CD4-positive, alpha-beta T cell (primary cell): Measurements from ENCODE around the gene SVIL. TPM values are rescaled to one million over a fixed set of nuclear protein-coding genes. Genes with fewer than 3 reads are reported as not detected.
A peak's percentile ranks its signal among the peaks of the same experiment; 100 is the strongest.
"Not testable (repeated sequence)": the region's sequence is repeated elsewhere in the genome, so short reads cannot be mapped to it uniquely, and the experiment has no call there.

Experiments used
- ATAC-seq: fragments of 200-7000 bp; cut with Tn5 transposase; one replicate; pipeline ENCODE4 v1.10.0; 2022; ENCODE audit warnings: mild to moderate bottlenecking; ENCODE audit not compliant: poor library complexity
- CTCF ChIA-PET: fragments of 350-600 bp; sonication (Branson Sonifier 250); formaldehyde crosslinking; loops from one replicate; lab custom pipeline; 2021; ENCODE audit warnings: antibody characterized with exemption, inconsistent platforms; lab: Charles Lee
- POLR2A ChIA-PET: fragments of 350-600 bp; sonication (Branson Sonifier 250); formaldehyde crosslinking; loops from one replicate; lab custom pipeline; 2021; ENCODE audit warnings: antibody characterized with exemption, inconsistent platforms; lab: Charles Lee
- DNase-seq, 14 experiments: peaks; one replicate each; pipeline ENCODE4 v3.0.0-alpha.2; 2013 to 2020; ENCODE audit warnings: mixed read lengths in 2 of 14
- H3K27ac ChIP-seq, 2 donors: one replicate each; pipeline versions ENCODE4 v1.5.1 to v1.7.0; 2013; ENCODE audit warnings: low read length in 2 of 2, low read depth in 1 of 2, mild to moderate bottlenecking in 1 of 2
- H3K27me3 ChIP-seq, 2 experiments: 1 replicate in 1 of 2; 2 replicates in 1 of 2; pipeline versions ENCODE4 v1.6.1 to v1.7.0; 2013; ENCODE audit warnings: low read length in 2 of 2, control low read depth in 1 of 2, mild to moderate bottlenecking in 1 of 2, moderate library complexity in 1 of 2; ENCODE audit not compliant: insufficient read depth in 2 of 2, control insufficient read depth in 1 of 2
- H3K36me3 ChIP-seq: one replicate; pipeline ENCODE4 v1.6.1; 2013; ENCODE audit warnings: low read length, control low read depth; ENCODE audit not compliant: insufficient read depth
- H3K4me1 ChIP-seq: one replicate; pipeline ENCODE4 v1.6.1; 2013; ENCODE audit warnings: low read length, control low read depth; ENCODE audit not compliant: insufficient read depth
- H3K4me3 ChIP-seq: one replicate; pipeline ENCODE4 v1.5.1; 2013; ENCODE audit warnings: mild to moderate bottlenecking, low read length, moderate library complexity
- H3K9me3 ChIP-seq, 2 experiments: 1 replicate in 1 of 2; 2 replicates in 1 of 2; pipeline versions ENCODE4 v1.6.1 to v1.7.0; 2013; ENCODE audit warnings: low read length in 2 of 2, mild to moderate bottlenecking in 2 of 2, control low read depth in 1 of 2, moderate library complexity in 1 of 2; ENCODE audit not compliant: control insufficient read depth in 1 of 2, insufficient read depth in 1 of 2
- H3K27ac Mint-ChIP-seq: one replicate; pipeline ENCODE4 v1.8.0; 2020; ENCODE audit warnings: mixed read lengths
- H3K27me3 Mint-ChIP-seq: one replicate; pipeline ENCODE4 v1.8.0; 2021; ENCODE audit warnings: mixed read lengths
- H3K36me3 Mint-ChIP-seq: one replicate; pipeline ENCODE4 v1.8.0; 2021; ENCODE audit warnings: low read depth, mixed read lengths
- H3K4me1 Mint-ChIP-seq: one replicate; pipeline ENCODE4 v1.8.0; 2021; ENCODE audit warnings: low read depth, mixed read lengths
- H3K4me3 Mint-ChIP-seq: one replicate; pipeline ENCODE4 v1.8.0; 2020; ENCODE audit warnings: mild to moderate bottlenecking, mixed read lengths
- H3K9me3 Mint-ChIP-seq: one replicate; pipeline ENCODE4 v1.8.0; 2020; ENCODE audit warnings: mixed read lengths
- intact Hi-C, 2 experiments: fragments of 100-400 bp; cut with DNase I in 1 of 2; cut with micrococcal nuclease in 1 of 2; formaldehyde crosslinking; loops; one replicate each; pipeline versions ENCODE4 v1.15.1 to v1.9.0; 2023 to 2025; cut with DNase I, micrococcal nuclease
- total RNA-seq, 174 experiments: library from RNA in 2 of 174; stranded (reverse) in 2 of 174; gene quantifications; one replicate each; pipeline ENCODE4 v1.2.3 and lab custom pipeline; 2021 to 2026
- TF ChIP-seq, protein P1 (sequence below): fragments of 200-600 bp; IDR thresholded peaks from one replicate; pipeline ENCODE4 v1.8.0; 2022; ENCODE audit warnings: antibody characterized with exemption, mild to moderate bottlenecking

The SVIL gene
- total RNA-seq, 2 experiments from 2014 or later, result 38.5 to 40.3 TPM

DNA sequence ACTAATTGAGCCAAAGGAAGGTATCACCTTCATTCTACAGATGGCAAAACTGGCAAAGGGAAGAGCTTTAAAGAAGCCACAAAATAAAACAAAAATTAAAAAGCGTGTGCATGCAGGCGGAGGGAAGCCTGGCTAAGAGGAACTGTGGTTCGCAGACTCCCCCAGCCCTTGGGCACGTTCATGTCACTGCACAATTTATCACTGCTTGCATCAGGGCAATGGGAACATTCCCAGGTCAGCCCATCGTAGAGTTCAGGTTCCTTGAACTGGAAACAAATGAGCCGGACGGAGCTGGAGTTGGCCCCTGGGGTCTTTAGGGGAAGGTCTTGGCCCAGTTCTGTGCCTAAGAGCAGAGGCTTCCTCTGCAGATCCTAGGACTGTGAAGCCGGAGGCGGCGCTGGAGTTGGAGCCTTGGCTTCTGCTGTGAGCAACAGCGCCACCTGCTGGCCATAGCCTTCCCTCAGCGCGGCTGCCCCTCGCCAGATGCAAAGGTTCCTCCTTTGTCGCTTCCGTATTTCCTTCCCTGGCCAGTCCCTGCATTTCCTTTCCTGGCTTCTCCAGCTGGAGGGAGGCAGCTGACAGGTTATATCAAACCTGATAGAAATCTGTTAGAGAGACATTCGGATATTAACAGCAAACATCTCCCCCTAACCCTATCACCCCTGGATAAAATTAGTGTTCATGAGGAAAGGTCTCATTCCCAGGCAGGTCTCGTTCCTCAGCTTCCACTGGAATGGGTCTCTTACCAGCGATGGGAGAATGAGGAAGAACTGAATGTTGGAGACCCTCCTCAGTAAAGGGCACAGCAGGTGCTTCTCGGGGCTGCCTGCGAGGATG lies 185.8 kb downstream of the SVIL start:
- H3K4me3 ChIP-seq, H3K9me3 Mint-ChIP-seq, H3K4me3 Mint-ChIP-seq, H3K27ac Mint-ChIP-seq, H3K4me1 Mint-ChIP-seq, H3K4me1 ChIP-seq, H3K27ac ChIP-seq, H3K9me3 ChIP-seq, H3K36me3 ChIP-seq, H3K36me3 Mint-ChIP-seq, POLR2A ChIA-PET, H3K27me3 ChIP-seq, H3K27me3 Mint-ChIP-seq: not testable (repeated sequence)
- intact Hi-C loops, result loop anchor here (2.0 to 5.0 kb wide), 4 partner anchors 62 to 787 kb away; no protein-coding TSS in a partner anchor
- CTCF ChIA-PET, result interaction anchor here (1.3 kb wide), 1 partner anchor 785 kb away, joined by 4 read pairs; no protein-coding TSS in a partner anchor
- DNase-seq (peak; percentile 54 to 83 (median 68)), ATAC-seq (peak; percentile 88)
- TF ChIP-seq, protein P1, sequence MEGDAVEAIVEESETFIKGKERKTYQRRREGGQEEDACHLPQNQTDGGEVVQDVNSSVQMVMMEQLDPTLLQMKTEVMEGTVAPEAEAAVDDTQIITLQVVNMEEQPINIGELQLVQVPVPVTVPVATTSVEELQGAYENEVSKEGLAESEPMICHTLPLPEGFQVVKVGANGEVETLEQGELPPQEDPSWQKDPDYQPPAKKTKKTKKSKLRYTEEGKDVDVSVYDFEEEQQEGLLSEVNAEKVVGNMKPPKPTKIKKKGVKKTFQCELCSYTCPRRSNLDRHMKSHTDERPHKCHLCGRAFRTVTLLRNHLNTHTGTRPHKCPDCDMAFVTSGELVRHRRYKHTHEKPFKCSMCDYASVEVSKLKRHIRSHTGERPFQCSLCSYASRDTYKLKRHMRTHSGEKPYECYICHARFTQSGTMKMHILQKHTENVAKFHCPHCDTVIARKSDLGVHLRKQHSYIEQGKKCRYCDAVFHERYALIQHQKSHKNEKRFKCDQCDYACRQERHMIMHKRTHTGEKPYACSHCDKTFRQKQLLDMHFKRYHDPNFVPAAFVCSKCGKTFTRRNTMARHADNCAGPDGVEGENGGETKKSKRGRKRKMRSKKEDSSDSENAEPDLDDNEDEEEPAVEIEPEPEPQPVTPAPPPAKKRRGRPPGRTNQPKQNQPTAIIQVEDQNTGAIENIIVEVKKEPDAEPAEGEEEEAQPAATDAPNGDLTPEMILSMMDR, result peak; percentile 83

GRCh38 chr10:29448125-29448524 lies 186.6 kb downstream of the SVIL start:
- Mint-ChIP-seq H3K27me3 (no peaks in the 10 kb centered on the region), H3K9me3 (no peaks in the 10 kb centered on the region), H3K36me3 (no peaks in the 10 kb centered on the region), H3K27ac (no peak overlapping the region), H3K4me3 (no peak overlapping the region), H3K4me1 (peaks cover 9% of the 10 kb centered on the region)
- TF ChIP-seq, protein P1, result no peak
- POLR2A ChIA-PET, result no interaction called here
- Histone ChIP-seq H3K27me3 (no peaks in the 10 kb centered on the region), H3K4me1 (peaks cover 6% of the 10 kb centered on the region), H3K36me3 (no peaks in the 10 kb centered on the region), H3K9me3 (no peaks in the 10 kb centered on the region), H3K4me3 (no peak overlapping the region), H3K27ac (no peak overlapping the region)
- DNase-seq, result no peak
- no peak for ATAC-seq
- intact Hi-C loops, result loop anchor here (2.0 to 5.0 kb wide), 4 partner anchors 61 to 786 kb away; no protein-coding TSS in a partner anchor
- CTCF ChIA-PET, result interaction anchor here (1.3 kb wide), 1 partner anchor 784 kb away, joined by 4 read pairs; no protein-coding TSS in a partner anchor

GRCh38 chr10:29446327-29446726 lies 188.4 kb downstream of the SVIL start:
- no peaks in the 10 kb centered on the region for H3K27me3 Mint-ChIP-seq
- H3K27me3 ChIP-seq, result no peaks in the 10 kb centered on the region
- H3K27ac ChIP-seq, result no peak overlapping the region
- H3K4me3 ChIP-seq, result no peak overlapping the region
- H3K36me3 Mint-ChIP-seq, result no peaks in the 10 kb centered on the region
- peaks cover 9% of the 10 kb centered on the region for H3K4me1 Mint-ChIP-seq
- H3K9me3 ChIP-seq, result no peaks in the 10 kb centered on the region
- H3K4me3 Mint-ChIP-seq, result no peak overlapping the region
- ChIA-PET POLR2A (no interaction called here), CTCF (interaction anchor here (0.7 kb wide), 1 partner anchor 157 kb away, joined by 3 read pairs; no protein-coding TSS in a partner anchor)
- no peak for DNase-seq
- intact Hi-C loops, result loop anchor here (5.0 kb wide), 2 partner anchors 59 to 784 kb away; no protein-coding TSS in a partner anchor
- TF ChIP-seq, protein P1, result no peak
- peaks cover 6% of the 10 kb centered on the region for H3K4me1 ChIP-seq
- H3K27ac Mint-ChIP-seq, result no peak overlapping the region
- no peaks in the 10 kb centered on the region for H3K36me3 ChIP-seq
- no peak for ATAC-seq
- no peaks in the 10 kb centered on the region for H3K9me3 Mint-ChIP-seq
